Gastroesophageal sphincter (tissue), 3 donors: ENCODE results near the gene UPB1.

Experiments
- EP300 ChIP-seq: sonication (generic); formaldehyde crosslinking; IDR thresholded peaks from one replicate; pipeline ENCODE4 v1.6.1; 2017; ENCODE audit warnings: antibody characterized with exemption, mild to moderate bottlenecking
- POLR2A ChIP-seq, 2 donors: fragments of 450-650 bp; IDR thresholded peaks; one replicate each; pipeline ENCODE4 v1.6.1; 2017; ENCODE audit warnings: antibody characterized with exemption in 2 of 2, mild to moderate bottlenecking in 2 of 2, moderate library complexity in 1 of 2
- POLR2AphosphoS5 ChIP-seq: sonication (generic); formaldehyde crosslinking; IDR thresholded peaks from one replicate; pipeline ENCODE4 v1.6.1; 2017; ENCODE audit warnings: antibody characterized with exemption
- TF ChIP-seq, protein P1 (sequence below), 4 experiments: fragments of 200-600 bp in 2 of 4; fragments of 450-650 bp in 2 of 4; sonication (generic) in 1 of 4; IDR thresholded peaks; one replicate each; pipeline ENCODE4 v1.5.1; 2017 to 2019; ENCODE audit warnings: antibody characterized with exemption in 4 of 4, mild to moderate bottlenecking in 2 of 4, moderate library complexity in 2 of 4

DNA sequence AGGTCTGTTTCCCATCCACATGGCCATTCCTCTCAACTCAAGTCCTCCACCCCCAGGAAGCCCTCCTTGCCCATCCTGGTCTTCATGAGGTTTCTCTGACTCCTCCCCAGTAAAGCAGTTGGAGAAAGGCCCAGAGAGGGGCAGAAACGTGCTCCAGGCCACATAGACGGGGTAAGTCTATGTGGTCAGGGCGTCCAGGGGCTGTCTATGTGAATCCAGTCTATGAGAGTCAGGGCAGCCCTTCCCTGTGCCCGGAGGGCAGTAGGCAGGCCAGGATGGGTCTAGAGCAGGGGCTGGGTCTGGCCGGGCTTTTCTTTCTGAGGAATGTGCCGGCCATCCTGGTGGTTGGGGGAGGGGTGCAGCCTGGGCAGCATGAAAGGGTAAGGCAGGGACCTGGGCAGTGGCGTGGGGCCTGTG lies 48.1 kb downstream of the UPB1 start:
- TF ChIP-seq, protein P1, sequence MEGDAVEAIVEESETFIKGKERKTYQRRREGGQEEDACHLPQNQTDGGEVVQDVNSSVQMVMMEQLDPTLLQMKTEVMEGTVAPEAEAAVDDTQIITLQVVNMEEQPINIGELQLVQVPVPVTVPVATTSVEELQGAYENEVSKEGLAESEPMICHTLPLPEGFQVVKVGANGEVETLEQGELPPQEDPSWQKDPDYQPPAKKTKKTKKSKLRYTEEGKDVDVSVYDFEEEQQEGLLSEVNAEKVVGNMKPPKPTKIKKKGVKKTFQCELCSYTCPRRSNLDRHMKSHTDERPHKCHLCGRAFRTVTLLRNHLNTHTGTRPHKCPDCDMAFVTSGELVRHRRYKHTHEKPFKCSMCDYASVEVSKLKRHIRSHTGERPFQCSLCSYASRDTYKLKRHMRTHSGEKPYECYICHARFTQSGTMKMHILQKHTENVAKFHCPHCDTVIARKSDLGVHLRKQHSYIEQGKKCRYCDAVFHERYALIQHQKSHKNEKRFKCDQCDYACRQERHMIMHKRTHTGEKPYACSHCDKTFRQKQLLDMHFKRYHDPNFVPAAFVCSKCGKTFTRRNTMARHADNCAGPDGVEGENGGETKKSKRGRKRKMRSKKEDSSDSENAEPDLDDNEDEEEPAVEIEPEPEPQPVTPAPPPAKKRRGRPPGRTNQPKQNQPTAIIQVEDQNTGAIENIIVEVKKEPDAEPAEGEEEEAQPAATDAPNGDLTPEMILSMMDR (IDR thresholded peaks at IDR 0.05), result no peak
- TF ChIP-seq POLR2A (IDR thresholded peaks at IDR 0.05) (no peak), EP300 (no peak), POLR2AphosphoS5 (no peak)
